Measurements from ENCODE around the gene MAP4K5. TPM values are rescaled to one million over a fixed set of nuclear protein-coding genes. Genes with fewer than 3 reads are reported as not detected.

The MAP4K5 gene
- total RNA-seq, 1 donor from 2014 or later = 87.5 TPM

GRCh38 chr14:50477760-50478159 lies 54.6 kb downstream of the MAP4K5 start:
- DNase-seq (ENCODE audit: low read depth) = no peak

- DNase-seq (ENCODE audit: low read depth) = no peak
Measured at GRCh38 chr14:50476134-50476533, 56.2 kb downstream of the MAP4K5 start.

GRCh38 chr14:50475460-50475859 lies 56.9 kb downstream of the MAP4K5 start:
- DNase-seq (ENCODE audit: low read depth) = no peak

- DNase-seq (ENCODE audit: low read depth) = no peak
Measured at GRCh38 chr14:50471838-50472465, 60.4 kb downstream of the MAP4K5 start.

GRCh38 chr14:50469982-50470381 lies 62.4 kb downstream of the MAP4K5 start:
- DNase-seq (ENCODE audit: low read depth) = no peak

- DNase-seq (ENCODE audit: low read depth) = no peak
Measured at GRCh38 chr14:50462111-50462510, 70.3 kb downstream of the MAP4K5 start.

GRCh38 chr14:50453869-50454268 lies 78.5 kb downstream of the MAP4K5 start:
- DNase-seq (ENCODE audit: low read depth) = no peak

- peak; percentile 24 for DNase-seq (ENCODE audit: low read depth)
Measured at GRCh38 chr14:50452979-50453705, 79.2 kb downstream of the MAP4K5 start.

GRCh38 chr14:50452296-50452695 lies 80.1 kb downstream of the MAP4K5 start:
- no peak for DNase-seq (ENCODE audit: low read depth)

GRCh38 chr14:50451854-50452253 lies 80.5 kb downstream of the MAP4K5 start:
- no peak for DNase-seq (ENCODE audit: low read depth)

GRCh38 chr14:50447461-50447860 lies 84.9 kb downstream of the MAP4K5 start:
- DNase-seq (ENCODE audit: low read depth) = peak; percentile 1

GRCh38 chr14:50434528-50434927 lies 97.8 kb downstream of the MAP4K5 start:
- DNase-seq (ENCODE audit: low read depth) = no peak

GRCh38 chr14:50432131-50432530 lies 100.2 kb downstream of the MAP4K5 start:
- no peak for DNase-seq (ENCODE audit: low read depth)

GRCh38 chr14:50425816-50426215 lies 106.6 kb downstream of the MAP4K5 start:
- DNase-seq (ENCODE audit: low read depth) = no peak

GRCh38 chr14:50425105-50425504 lies 107.3 kb downstream of the MAP4K5 start:
- no peak for DNase-seq (ENCODE audit: low read depth)

- no peak for DNase-seq (ENCODE audit: low read depth)
Measured at GRCh38 chr14:50423529-50423928, 108.8 kb downstream of the MAP4K5 start.

- DNase-seq (ENCODE audit: low read depth) = no peak
Measured at GRCh38 chr14:50421499-50421898, 110.9 kb downstream of the MAP4K5 start.

GRCh38 chr14:50417853-50418252 lies 114.5 kb downstream of the MAP4K5 start:
- no peak for DNase-seq (ENCODE audit: low read depth)

GRCh38 chr14:50410921-50411320 lies 121.4 kb downstream of the MAP4K5 start:
- DNase-seq (ENCODE audit: low read depth) = peak; percentile 51

- DNase-seq (ENCODE audit: low read depth) = peak; percentile 57
Measured at GRCh38 chr14:50410071-50410470, 122.3 kb downstream of the MAP4K5 start.

- DNase-seq (ENCODE audit: low read depth) = no peak
Measured at GRCh38 chr14:50407111-50407812, 125.1 kb downstream of the MAP4K5 start.

GRCh38 chr14:50403419-50403818 lies 128.9 kb downstream of the MAP4K5 start:
- no peak for DNase-seq (ENCODE audit: low read depth)
